ENCODE measurements around the gene MAP2K5. TPM values are rescaled to one million over a fixed set of nuclear protein-coding genes. Genes with fewer than 3 reads are reported as not detected.

Gene MAP2K5
- total RNA-seq, 2 donors from 2014 or later = 16.1 to 17.9 TPM

DNA sequence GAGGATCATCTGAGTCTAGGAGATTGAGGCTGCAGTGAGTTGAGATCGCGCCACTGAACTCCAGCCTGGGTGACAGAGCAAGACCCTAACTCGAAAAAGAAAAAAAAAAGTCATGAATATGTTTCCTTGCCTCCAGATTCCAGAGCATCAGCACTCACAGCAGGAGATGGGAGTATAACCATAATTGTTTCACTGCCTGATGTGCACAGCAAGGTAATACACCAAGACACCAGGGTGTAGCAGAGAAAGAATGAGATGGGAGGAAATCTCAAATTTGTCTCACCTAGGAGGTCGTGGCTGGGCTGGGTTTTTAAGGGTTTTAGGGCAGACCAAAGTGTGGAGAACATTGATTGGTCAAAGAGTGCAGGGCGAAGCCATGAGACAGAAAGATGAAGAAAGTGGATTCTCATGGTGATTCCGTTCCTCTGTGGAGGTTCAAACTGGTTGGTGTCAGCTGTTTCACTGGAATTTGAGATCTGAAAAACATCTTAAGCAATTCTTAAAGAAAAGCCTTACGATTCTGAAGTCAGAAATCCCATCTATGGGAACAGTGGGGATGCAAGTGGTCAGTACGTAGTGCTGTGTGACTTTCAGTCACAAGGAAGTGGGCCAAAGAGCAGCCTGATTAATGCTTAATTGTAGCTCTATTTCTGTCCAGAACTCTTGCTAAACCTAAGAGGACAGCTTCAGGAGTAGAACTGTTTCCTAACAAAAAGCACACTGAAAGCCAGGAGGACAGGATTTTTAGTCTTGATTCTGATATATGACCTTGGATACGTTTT, 29.4 kb upstream of the MAP2K5 start:
- no peak overlapping the region for H3K27ac Mint-ChIP-seq
- ATAC-seq (replicated peaks) = no peak
- no peaks in the 10 kb centered on the region for H3K9me3 Mint-ChIP-seq
- H3K4me3 Mint-ChIP-seq = no peak overlapping the region
- no peaks in the 10 kb centered on the region for H3K27me3 Mint-ChIP-seq
- no peaks in the 10 kb centered on the region for H3K4me1 Mint-ChIP-seq
- peaks cover 50% of the 10 kb centered on the region for H3K36me3 Mint-ChIP-seq (ENCODE audit: low read depth)

DNA sequence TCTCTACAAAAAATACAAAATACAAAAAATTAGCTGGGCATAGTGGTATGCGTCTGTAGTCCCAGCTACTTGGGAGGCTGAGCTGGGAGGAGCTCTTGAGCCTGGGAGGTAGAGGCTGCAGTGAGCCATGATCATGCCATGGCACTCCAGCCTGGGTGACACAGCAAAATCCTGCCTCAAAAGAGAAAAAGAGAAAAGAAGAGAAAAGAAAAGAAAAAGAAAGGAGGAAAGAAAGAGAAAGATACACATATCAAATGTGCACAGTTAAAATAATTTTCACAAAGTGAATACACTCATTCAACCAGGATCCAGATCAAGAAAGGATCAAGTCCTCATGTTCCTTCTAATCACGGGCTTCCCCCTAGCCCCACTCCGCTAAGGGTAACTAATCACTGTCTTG, 27.4 kb upstream of the MAP2K5 start:
- H3K9me3 Mint-ChIP-seq = no peaks in the 10 kb centered on the region
- H3K4me3 Mint-ChIP-seq = no peak overlapping the region
- no peak for ATAC-seq (replicated peaks)
- peaks cover 49% of the 10 kb centered on the region for H3K36me3 Mint-ChIP-seq (ENCODE audit: low read depth)
- no peaks in the 10 kb centered on the region for H3K4me1 Mint-ChIP-seq
- H3K27me3 Mint-ChIP-seq = no peaks in the 10 kb centered on the region
- no peak overlapping the region for H3K27ac Mint-ChIP-seq

DNA sequence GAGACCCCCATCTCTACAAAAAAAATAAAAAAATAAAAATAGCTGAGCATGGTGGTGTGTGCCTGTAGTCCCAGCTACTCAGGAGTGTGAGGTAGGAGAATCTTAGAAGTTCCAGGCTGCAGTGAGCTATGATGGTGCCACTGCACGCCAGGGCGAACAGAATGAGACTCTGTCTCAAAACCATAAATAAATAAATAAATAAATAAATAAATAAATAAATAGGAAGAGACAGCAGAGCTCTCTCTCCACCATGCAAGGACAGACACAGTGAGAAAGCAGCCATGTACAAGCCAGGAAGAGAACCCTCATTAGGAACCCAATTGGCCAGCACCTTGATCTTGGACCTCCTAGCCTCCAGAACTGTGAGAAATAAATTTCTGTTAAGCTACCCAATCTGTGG, 26.9 kb upstream of the MAP2K5 start:
- Mint-ChIP-seq H3K36me3 (ENCODE audit: low read depth) (peaks cover 45% of the 10 kb centered on the region), H3K4me1 (no peaks in the 10 kb centered on the region), H3K4me3 (no peak overlapping the region), H3K27me3 (no peaks in the 10 kb centered on the region), H3K27ac (no peak overlapping the region), H3K9me3 (no peaks in the 10 kb centered on the region)
- no peak for ATAC-seq (replicated peaks)

DNA sequence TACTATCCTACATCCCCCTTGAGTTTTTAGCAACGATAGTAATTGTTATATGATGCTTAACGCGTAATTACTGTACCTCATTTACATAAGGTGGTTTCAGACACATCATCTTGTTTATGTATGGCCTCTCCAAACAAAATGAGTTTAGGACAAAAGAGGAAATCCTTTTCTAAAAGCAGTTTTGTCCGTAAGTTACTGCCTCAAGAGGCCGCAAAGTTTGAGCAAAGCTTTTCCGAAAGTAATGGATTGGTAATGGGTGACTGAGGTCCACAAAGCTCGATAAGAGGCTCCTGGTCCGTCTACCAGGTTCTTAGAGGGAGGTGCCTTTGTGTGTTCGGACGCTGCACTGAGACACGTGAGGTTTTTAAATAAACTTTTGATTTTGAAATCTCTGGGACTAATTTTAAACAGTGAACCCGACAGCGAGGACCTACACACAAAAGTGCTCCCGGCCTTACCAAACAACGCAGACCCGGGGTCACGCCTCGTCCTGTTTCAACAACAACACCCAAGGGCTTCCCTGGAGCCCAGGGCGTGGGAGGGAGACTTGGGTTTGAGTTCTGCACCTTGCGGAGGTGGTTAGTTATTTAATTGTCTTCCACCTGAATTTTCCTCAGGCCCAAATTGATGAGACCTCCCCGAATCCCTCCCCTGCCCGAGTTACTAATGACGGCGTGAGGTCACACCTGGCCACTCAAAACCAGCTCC, 22.0 kb upstream of the MAP2K5 start:
- peaks cover 15% of the 10 kb centered on the region for H3K4me1 Mint-ChIP-seq
- no peaks in the 10 kb centered on the region for H3K27me3 Mint-ChIP-seq
- H3K9me3 Mint-ChIP-seq = no peaks in the 10 kb centered on the region
- ATAC-seq (replicated peaks) = no peak
- peaks cover 16% of the 10 kb centered on the region for H3K36me3 Mint-ChIP-seq (ENCODE audit: low read depth)
- peak overlapping the region; percentile 91 for H3K4me3 Mint-ChIP-seq
- H3K27ac Mint-ChIP-seq = peak overlapping the region; percentile 93

DNA sequence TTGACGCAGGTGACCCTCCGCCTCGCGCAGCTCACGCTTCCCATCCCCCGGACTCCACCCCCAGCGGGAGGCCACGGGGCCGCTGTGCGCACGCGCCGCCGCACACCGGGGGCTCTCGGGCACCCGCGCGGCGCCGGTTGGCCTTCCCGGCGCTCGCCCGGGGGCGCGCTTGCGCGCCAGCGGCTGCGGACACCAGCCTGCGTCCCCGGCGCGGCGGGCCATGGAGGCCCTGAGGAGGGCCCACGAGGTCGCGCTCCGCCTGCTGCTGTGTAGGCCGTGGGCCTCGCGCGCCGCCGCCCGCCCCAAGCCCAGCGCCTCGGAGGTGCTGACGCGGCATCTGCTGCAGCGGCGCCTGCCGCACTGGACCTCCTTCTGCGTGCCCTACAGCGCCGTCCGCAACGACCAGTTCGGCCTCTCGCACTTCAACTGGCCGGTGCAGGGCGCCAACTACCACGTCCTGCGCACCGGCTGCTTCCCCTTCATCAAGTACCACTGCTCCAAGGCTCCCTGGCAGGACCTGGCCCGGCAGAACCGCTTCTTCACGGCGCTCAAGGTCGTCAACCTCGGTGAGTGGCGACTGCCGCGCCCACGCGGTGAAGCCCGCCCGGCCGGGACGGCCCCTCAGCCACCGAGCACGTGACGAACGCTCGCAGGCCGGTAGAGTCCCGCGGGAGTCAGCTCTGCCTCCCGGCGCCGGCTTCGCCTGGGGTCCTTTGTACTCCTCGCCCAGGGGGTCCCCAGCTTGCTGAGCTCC, 21.3 kb upstream of the MAP2K5 start, which contains the start of gene C15orf61:
Gene C15orf61 (plus strand): TSS at position 103 of the 754 bp plus-strand sequence. CDS start 118 bp downstream, at position 221.
- peak within 1 kb of the TSS; percentile 93 for H3K27ac Mint-ChIP-seq
- peak; percentile 85 for ATAC-seq (replicated peaks)
- H3K4me3 Mint-ChIP-seq = peak within 1 kb of the TSS; percentile 91

DNA sequence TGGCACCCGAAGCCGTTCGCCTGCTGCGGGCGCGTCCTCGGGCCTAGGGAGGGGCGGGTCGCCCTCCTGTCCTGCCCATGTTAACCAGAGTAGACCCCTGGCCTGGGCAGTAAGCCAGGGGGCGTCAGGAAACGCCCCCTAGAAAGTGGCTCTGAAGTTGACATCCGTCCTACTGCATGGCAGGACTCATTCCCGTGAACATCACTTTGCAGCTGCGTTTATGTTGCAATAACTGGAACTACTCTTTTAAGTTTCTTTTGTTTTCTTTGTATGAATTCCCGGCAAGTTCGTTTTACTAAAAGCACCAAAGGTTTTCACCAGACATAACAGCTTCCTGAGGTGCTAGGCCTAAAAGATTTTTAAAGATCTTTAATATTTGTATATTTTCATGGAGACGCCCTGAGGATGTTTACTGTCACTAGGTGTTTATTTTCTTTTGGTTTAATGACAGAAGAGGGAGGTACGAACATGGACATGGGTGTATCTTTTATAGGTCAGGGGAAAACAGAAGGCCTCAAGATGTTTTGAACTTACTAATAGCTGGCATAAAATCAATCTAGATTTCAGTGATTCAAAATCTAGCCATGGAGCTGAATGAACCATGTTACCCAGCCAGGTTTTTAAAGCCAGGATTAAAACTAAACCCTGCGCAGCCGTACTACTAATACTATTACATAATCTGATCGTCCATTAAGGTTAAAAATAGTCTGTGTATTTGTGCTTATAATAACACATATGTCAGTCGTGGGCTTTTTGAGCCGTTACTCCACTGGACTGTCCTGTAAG, 20.5 kb upstream of the MAP2K5 start:
- peak overlapping the region; percentile 93 for H3K27ac Mint-ChIP-seq
- peaks cover 15% of the 10 kb centered on the region for H3K4me1 Mint-ChIP-seq
- no peak for ATAC-seq (replicated peaks)
- H3K27me3 Mint-ChIP-seq = no peaks in the 10 kb centered on the region
- H3K9me3 Mint-ChIP-seq = no peaks in the 10 kb centered on the region
- peak overlapping the region; percentile 91 for H3K4me3 Mint-ChIP-seq
- H3K36me3 Mint-ChIP-seq (ENCODE audit: low read depth) = peaks cover 18% of the 10 kb centered on the region

More for the DNA sequence above, 21.3 kb upstream of the MAP2K5 start, which contains the start of gene C15orf61:
- Mint-ChIP-seq H3K9me3 (no peaks in the 10 kb centered on the region), H3K36me3 (ENCODE audit: low read depth) (peaks cover 22% of the 10 kb centered on the region), H3K27me3 (no peaks in the 10 kb centered on the region), H3K4me1 (peaks cover 15% of the 10 kb centered on the region)

DNA sequence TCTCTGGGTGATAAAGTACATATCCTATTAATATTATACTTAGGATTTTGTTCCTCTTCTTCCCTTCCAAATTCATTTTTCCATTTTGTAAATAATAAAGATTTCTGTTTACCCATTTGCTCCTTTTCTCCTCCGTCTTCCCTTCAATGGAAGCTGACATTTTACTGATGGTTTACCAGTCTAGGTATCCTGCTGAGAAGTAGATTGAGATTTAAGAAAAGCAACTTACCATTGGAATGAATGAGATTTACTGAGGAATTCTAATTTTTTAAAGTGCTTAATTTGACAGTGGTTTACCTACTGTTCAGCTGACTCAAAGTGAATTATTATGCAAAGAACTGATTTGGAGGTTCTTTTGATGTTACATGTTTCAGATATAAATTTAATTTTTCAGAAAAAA, 19.2 kb upstream of the MAP2K5 start:
- no peak overlapping the region for H3K27ac Mint-ChIP-seq

DNA sequence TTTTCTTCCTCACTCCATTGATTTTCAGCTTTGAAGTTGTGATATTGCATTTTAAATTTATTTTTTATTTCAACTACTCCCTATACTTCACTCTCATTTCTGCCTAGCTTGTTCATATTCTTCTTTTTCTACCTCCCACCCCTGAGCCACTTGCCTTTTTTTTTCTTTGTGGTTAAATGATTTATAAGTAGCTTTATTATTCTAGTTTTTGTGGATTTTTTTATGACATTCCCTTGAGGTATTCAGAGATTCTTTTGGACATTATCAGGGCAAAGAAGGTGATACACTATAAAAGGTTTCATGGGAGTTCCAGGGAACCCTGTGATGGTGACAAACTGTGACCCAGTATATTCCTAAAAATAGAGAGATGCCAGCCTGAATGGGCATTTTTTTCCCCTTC, 18.3 kb upstream of the MAP2K5 start:
- Mint-ChIP-seq H3K9me3 (no peaks in the 10 kb centered on the region), H3K4me3 (peak overlapping the region; percentile 21), H3K27me3 (no peaks in the 10 kb centered on the region), H3K27ac (no peak overlapping the region), H3K4me1 (peaks cover 15% of the 10 kb centered on the region), H3K36me3 (ENCODE audit: low read depth) (peaks cover 26% of the 10 kb centered on the region)
- no peak for ATAC-seq (replicated peaks)

More for the DNA sequence above, 19.2 kb upstream of the MAP2K5 start:
- H3K36me3 Mint-ChIP-seq (ENCODE audit: low read depth) = peaks cover 20% of the 10 kb centered on the region
- H3K4me3 Mint-ChIP-seq = peak overlapping the region; percentile 91
- H3K27me3 Mint-ChIP-seq = no peaks in the 10 kb centered on the region
- H3K4me1 Mint-ChIP-seq = peaks cover 15% of the 10 kb centered on the region
- no peak for ATAC-seq (replicated peaks)
- H3K9me3 Mint-ChIP-seq = no peaks in the 10 kb centered on the region

DNA sequence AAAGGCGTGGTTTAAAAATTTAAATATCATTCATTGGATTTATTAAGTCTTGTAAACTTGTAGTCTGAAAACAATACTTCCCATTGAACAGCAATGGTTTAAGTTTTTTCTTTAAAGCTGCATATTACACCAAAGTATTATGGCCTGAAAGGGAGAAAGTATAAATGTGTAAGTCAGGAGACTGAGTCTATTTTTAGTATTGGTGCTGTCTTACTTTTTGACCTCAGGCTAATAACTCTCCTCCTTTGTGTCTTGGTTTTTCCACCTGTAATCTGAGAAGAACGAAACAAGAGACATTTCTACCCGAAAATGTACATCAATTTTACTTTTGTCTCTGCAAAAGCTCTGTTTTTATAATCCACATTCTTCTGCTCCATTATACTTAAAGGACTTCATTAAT, 14.0 kb upstream of the MAP2K5 start:
- Mint-ChIP-seq H3K9me3 (no peaks in the 10 kb centered on the region), H3K4me3 (no peak overlapping the region), H3K27ac (no peak overlapping the region), H3K4me1 (no peaks in the 10 kb centered on the region), H3K27me3 (no peaks in the 10 kb centered on the region), H3K36me3 (ENCODE audit: low read depth) (peaks cover 26% of the 10 kb centered on the region)
- no peak for ATAC-seq (replicated peaks)

DNA sequence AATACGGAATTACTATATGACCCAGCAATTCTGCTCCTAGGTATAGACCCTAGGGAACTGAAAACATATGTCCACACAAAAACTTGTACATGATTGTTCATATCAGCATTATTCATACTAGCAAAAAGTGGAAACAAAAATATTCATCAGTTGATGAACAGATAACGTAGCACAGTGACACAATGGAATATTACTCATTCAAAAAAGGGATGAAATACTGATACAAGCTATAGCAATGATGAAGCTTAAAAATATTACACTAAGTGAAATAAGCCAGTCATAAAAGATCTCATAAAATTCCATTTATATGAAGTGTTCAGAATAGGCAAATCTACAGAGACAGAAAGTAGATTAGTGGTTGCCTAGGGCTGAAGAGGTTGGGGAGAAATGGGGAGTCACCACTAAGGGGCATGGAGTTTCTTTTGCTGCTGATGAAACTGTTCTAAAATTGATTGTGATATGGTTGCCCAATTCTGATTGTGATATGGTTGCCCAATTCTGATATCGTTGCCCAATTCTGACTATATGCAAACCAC, 11.1 kb upstream of the MAP2K5 start:
- Mint-ChIP-seq H3K4me1 (no peaks in the 10 kb centered on the region), H3K27me3 (no peaks in the 10 kb centered on the region), H3K4me3 (no peak overlapping the region), H3K9me3 (no peaks in the 10 kb centered on the region), H3K36me3 (ENCODE audit: low read depth) (peaks cover 18% of the 10 kb centered on the region), H3K27ac (no peak overlapping the region)
- ATAC-seq (replicated peaks) = peak; percentile 86

DNA sequence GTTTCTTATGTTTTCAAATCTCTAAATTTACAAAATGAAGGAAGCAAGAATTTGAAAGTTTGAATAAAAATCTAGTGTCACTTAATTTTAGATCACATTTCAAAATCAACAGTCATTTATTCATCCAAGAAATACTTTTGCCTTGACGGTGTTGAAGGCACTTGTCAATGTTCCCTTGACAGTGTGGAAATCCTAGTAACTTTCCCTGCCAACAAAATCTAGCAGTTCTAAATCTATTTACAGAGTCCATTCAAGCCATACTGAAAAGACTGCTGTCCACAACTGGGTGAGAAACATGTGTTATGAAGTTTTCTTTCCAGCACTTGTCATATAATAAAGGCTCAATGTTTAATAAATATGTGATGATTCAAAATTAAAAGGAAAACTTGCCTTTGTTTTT, 8.6 kb upstream of the MAP2K5 start:
- peaks cover 4% of the 10 kb centered on the region for H3K4me1 Mint-ChIP-seq
- no peak overlapping the region for H3K4me3 Mint-ChIP-seq
- no peaks in the 10 kb centered on the region for H3K9me3 Mint-ChIP-seq
- no peak overlapping the region for H3K27ac Mint-ChIP-seq
- H3K27me3 Mint-ChIP-seq = no peaks in the 10 kb centered on the region
- no peak for ATAC-seq (replicated peaks)
- peaks cover under 1% of the 10 kb centered on the region for H3K36me3 Mint-ChIP-seq (ENCODE audit: low read depth)

DNA sequence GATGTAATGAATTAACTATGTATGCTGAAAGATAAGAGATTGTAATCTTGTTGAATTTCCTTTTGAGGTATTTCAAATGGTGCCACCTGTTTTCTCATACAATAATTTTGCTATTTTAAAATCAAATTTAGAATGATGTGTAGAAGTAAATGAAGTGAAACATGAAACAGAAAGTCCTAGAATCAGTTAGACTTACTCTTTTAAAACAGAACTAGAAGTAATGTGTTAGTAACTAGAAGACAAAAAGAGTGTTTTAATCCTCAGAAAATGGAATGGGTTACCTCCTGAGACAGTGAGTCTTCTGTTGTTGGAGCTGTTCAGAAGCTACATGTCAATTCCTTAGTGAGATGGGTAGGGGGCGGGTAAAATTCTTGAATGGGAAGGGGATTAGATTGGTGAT, 8.1 kb upstream of the MAP2K5 start:
- H3K36me3 Mint-ChIP-seq (ENCODE audit: low read depth) = no peaks in the 10 kb centered on the region
- no peaks in the 10 kb centered on the region for H3K9me3 Mint-ChIP-seq
- H3K27ac Mint-ChIP-seq = no peak overlapping the region
- H3K27me3 Mint-ChIP-seq = no peaks in the 10 kb centered on the region
- peaks cover 4% of the 10 kb centered on the region for H3K4me1 Mint-ChIP-seq
- no peak overlapping the region for H3K4me3 Mint-ChIP-seq
- no peak for ATAC-seq (replicated peaks)

DNA sequence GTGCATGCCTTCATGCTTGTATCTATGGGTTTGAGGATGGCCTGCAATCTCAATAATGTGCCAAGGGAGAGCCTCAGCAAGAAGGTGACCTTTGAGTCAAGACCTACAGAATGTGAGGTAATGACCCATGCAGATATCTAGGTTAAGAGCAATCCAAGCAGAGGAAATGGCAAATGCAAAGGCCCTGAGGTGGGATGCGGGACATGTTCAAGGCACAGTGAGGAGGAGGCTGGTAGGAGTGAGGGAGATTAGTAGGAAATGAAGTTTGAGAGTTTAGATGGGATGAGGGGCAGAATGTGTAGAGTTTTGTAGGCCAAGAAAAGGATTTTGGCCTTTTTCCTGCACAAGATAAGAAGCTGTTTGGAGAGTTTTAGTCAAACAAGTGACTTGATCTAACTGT, 4.7 kb upstream of the MAP2K5 start:
- H3K27me3 Mint-ChIP-seq = no peaks in the 10 kb centered on the region
- no peak for ATAC-seq (replicated peaks)
- no peak overlapping the region for H3K27ac Mint-ChIP-seq

DNA sequence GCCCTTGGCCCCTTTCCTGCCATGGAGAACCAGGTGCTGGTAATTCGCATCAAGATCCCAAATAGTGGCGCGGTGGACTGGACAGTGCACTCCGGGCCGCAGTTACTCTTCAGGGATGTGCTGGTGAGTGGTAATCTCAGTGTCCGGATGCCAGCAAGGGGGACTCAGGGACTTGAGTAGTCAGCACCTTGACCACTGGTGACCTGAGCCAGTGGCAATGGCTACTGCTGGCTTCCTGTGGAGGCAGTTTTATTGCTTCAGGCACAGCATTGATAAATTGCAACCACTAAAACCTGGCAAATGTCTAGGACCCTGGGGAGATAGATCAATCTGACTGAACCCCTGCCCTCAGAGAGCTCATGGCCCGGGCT, 830 bp downstream of the MAP2K5 start:
- H3K9me3 Mint-ChIP-seq = no peaks in the 10 kb centered on the region
- H3K4me1 Mint-ChIP-seq = peaks cover 16% of the 10 kb centered on the region
- no peak for ATAC-seq (replicated peaks)
- H3K36me3 Mint-ChIP-seq (ENCODE audit: low read depth) = peaks cover 5% of the 10 kb centered on the region
- peak overlapping the region; percentile 81 for H3K27ac Mint-ChIP-seq
- H3K4me3 Mint-ChIP-seq = peak overlapping the region; percentile 97
- H3K27me3 Mint-ChIP-seq = no peaks in the 10 kb centered on the region

More for the DNA sequence above, 4.7 kb upstream of the MAP2K5 start:
- Mint-ChIP-seq H3K4me1 (peaks cover 9% of the 10 kb centered on the region), H3K4me3 (no peak overlapping the region), H3K36me3 (ENCODE audit: low read depth) (no peaks in the 10 kb centered on the region), H3K9me3 (no peaks in the 10 kb centered on the region)

Data from activated T-helper 17 cell treated with anti-CD3 and anti-CD28 coated beads, Interleukin-2, amount 50 U/mL, for 72 hours (primary cell).